NCI-H524 (cell line): ENCODE results near the gene ZBTB17.

Experiments
- DNase-seq, 2 experiments: peaks; one replicate each; lab custom pipeline; 2025; lab: John Stamatoyannopoulos, UW

Gene ZBTB17

GRCh38 chr1:15947382-15948090, 28.4 kb downstream of the ZBTB17 start:
- DNase-seq: no peak

- DNase-seq: no peak
These were observed 29.1 kb downstream of the ZBTB17 start for GRCh38 chr1:15946571-15947381.

- no peak for DNase-seq
These were observed 30.0 kb downstream of the ZBTB17 start for GRCh38 chr1:15945832-15946448.

GRCh38 chr1:15945011-15945831, 30.7 kb downstream of the ZBTB17 start:
- no peak for DNase-seq

GRCh38 chr1:15944308-15945010, 31.4 kb downstream of the ZBTB17 start:
- no peak for DNase-seq

GRCh38 chr1:15943992-15944307, 32.0 kb downstream of the ZBTB17 start:
- no peak for DNase-seq

GRCh38 chr1:15943328-15943991, 32.4 kb downstream of the ZBTB17 start:
- DNase-seq: no peak

GRCh38 chr1:15942661-15943327, 33.1 kb downstream of the ZBTB17 start:
- DNase-seq: no peak

- DNase-seq: no peak
These were observed 33.8 kb downstream of the ZBTB17 start for GRCh38 chr1:15941899-15942660.

- no peak for DNase-seq
These were observed 34.7 kb downstream of the ZBTB17 start for GRCh38 chr1:15941044-15941840.

- no peak for DNase-seq
These were observed 35.5 kb downstream of the ZBTB17 start for GRCh38 chr1:15940110-15941043.

GRCh38 chr1:15939181-15940109, 36.5 kb downstream of the ZBTB17 start:
- no peak for DNase-seq

GRCh38 chr1:15938628-15939161, 37.2 kb downstream of the ZBTB17 start:
- DNase-seq: no peak

GRCh38 chr1:15937706-15938168, 38.2 kb downstream of the ZBTB17 start:
- no peak for DNase-seq

- no peak for DNase-seq
These were observed 38.8 kb downstream of the ZBTB17 start for GRCh38 chr1:15937146-15937545.

- DNase-seq: no peak
These were observed 39.9 kb downstream of the ZBTB17 start for GRCh38 chr1:15936025-15936424.
